Measurements from ENCODE around the gene SLC11A1. TPM values are rescaled to one million over a fixed set of nuclear protein-coding genes. Genes with fewer than 3 reads are reported as not detected.

SLC11A1 gene
- total RNA-seq, 1 donor from 2014 or later, result not detected

GRCh38 chr2:218429911-218430692 lies 48.0 kb downstream of the SLC11A1 start:
- Mint-ChIP-seq H3K4me1 (ENCODE audit: unreplicated experiment) (no peaks in the 10 kb centered on the region), H3K36me3 (ENCODE audit: low read depth, unreplicated experiment) (no peaks in the 10 kb centered on the region), H3K27ac (ENCODE audit: unreplicated experiment) (no peak overlapping the region), H3K9me3 (ENCODE audit: unreplicated experiment) (no peaks in the 10 kb centered on the region), H3K4me3 (ENCODE audit: unreplicated experiment) (no peak overlapping the region), H3K27me3 (ENCODE audit: unreplicated experiment) (peaks cover 17% of the 10 kb centered on the region)
- no peak for DNase-seq (ENCODE audit: low spot score)
- TF ChIP-seq CTCF (IDR thresholded peaks at IDR 0.05; ENCODE audit: unreplicated experiment), result no peak

- Mint-ChIP-seq H3K4me1 (ENCODE audit: unreplicated experiment) (no peaks in the 10 kb centered on the region), H3K4me3 (ENCODE audit: unreplicated experiment) (no peak overlapping the region), H3K9me3 (ENCODE audit: unreplicated experiment) (no peaks in the 10 kb centered on the region), H3K27me3 (ENCODE audit: unreplicated experiment) (peaks cover 17% of the 10 kb centered on the region), H3K36me3 (ENCODE audit: low read depth, unreplicated experiment) (no peaks in the 10 kb centered on the region), H3K27ac (ENCODE audit: unreplicated experiment) (no peak overlapping the region)
- no peak for DNase-seq (ENCODE audit: low spot score)
- no peak for TF ChIP-seq CTCF (IDR thresholded peaks at IDR 0.05; ENCODE audit: unreplicated experiment)
These were observed 48.6 kb downstream of the SLC11A1 start for GRCh38 chr2:218430721-218431120.

GRCh38 chr2:218431878-218432277 lies 49.8 kb downstream of the SLC11A1 start:
- Mint-ChIP-seq H3K4me1 (ENCODE audit: unreplicated experiment) (no peaks in the 10 kb centered on the region), H3K27me3 (ENCODE audit: unreplicated experiment) (peaks cover 15% of the 10 kb centered on the region), H3K27ac (ENCODE audit: unreplicated experiment) (no peak overlapping the region), H3K4me3 (ENCODE audit: unreplicated experiment) (no peak overlapping the region), H3K36me3 (ENCODE audit: low read depth, unreplicated experiment) (no peaks in the 10 kb centered on the region), H3K9me3 (ENCODE audit: unreplicated experiment) (no peaks in the 10 kb centered on the region)
- no peak for TF ChIP-seq CTCF (IDR thresholded peaks at IDR 0.05; ENCODE audit: unreplicated experiment)
- no peak for DNase-seq (ENCODE audit: low spot score)

- no peak for TF ChIP-seq CTCF (IDR thresholded peaks at IDR 0.05; ENCODE audit: unreplicated experiment)
- Mint-ChIP-seq H3K4me1 (ENCODE audit: unreplicated experiment) (no peaks in the 10 kb centered on the region), H3K9me3 (ENCODE audit: unreplicated experiment) (no peaks in the 10 kb centered on the region), H3K4me3 (ENCODE audit: unreplicated experiment) (no peak overlapping the region), H3K27me3 (ENCODE audit: unreplicated experiment) (peaks cover 12% of the 10 kb centered on the region), H3K36me3 (ENCODE audit: low read depth, unreplicated experiment) (no peaks in the 10 kb centered on the region), H3K27ac (ENCODE audit: unreplicated experiment) (no peak overlapping the region)
- DNase-seq (ENCODE audit: low spot score), result no peak
These were observed 50.7 kb downstream of the SLC11A1 start for GRCh38 chr2:218432676-218433365.

- no peak overlapping the region for H3K4me3 Mint-ChIP-seq (ENCODE audit: unreplicated experiment)
- H3K27ac Mint-ChIP-seq (ENCODE audit: unreplicated experiment), result no peak overlapping the region
- TF ChIP-seq CTCF (IDR thresholded peaks at IDR 0.05; ENCODE audit: unreplicated experiment), result no peak
- no peaks in the 10 kb centered on the region for H3K9me3 Mint-ChIP-seq (ENCODE audit: unreplicated experiment)
- H3K4me1 Mint-ChIP-seq (ENCODE audit: unreplicated experiment), result no peaks in the 10 kb centered on the region
- DNase-seq (ENCODE audit: low spot score), result no peak
- peaks cover 10% of the 10 kb centered on the region for H3K27me3 Mint-ChIP-seq (ENCODE audit: unreplicated experiment)
- no peaks in the 10 kb centered on the region for H3K36me3 Mint-ChIP-seq (ENCODE audit: low read depth, unreplicated experiment)
These were observed 52.4 kb downstream of the SLC11A1 start for GRCh38 chr2:218434456-218434855.
